GM10847 (cell line): ENCODE data around the gene PLAGL1.

ENCODE experiments used
- POLR2A ChIP-seq: IDR thresholded peaks from 2 replicates; pipeline ENCODE4 v1.6.1; 2011; ENCODE audit not compliant: insufficient read length; ENCODE audit errors: extremely low read depth

PLAGL1 gene

GRCh38 chr6:143936778-143937667 lies 71.0 kb downstream of the PLAGL1 start:
- no peak for TF ChIP-seq POLR2A

GRCh38 chr6:143936347-143936746 lies 71.7 kb downstream of the PLAGL1 start:
- no peak for TF ChIP-seq POLR2A

GRCh38 chr6:143934867-143935266 lies 73.2 kb downstream of the PLAGL1 start:
- TF ChIP-seq POLR2A: no peak

GRCh38 chr6:143934331-143934730 lies 73.7 kb downstream of the PLAGL1 start:
- no peak for TF ChIP-seq POLR2A

GRCh38 chr6:143929975-143930374 lies 78.1 kb downstream of the PLAGL1 start:
- TF ChIP-seq POLR2A: no peak

- TF ChIP-seq POLR2A: no peak
Measured at GRCh38 chr6:143928853-143929252, 79.2 kb downstream of the PLAGL1 start.

GRCh38 chr6:143912671-143913070 lies 95.4 kb downstream of the PLAGL1 start:
- no peak for TF ChIP-seq POLR2A

GRCh38 chr6:143911028-143911427 lies 97.0 kb downstream of the PLAGL1 start:
- no peak for TF ChIP-seq POLR2A

- TF ChIP-seq POLR2A: no peak
Measured at GRCh38 chr6:143902827-143903226, 105.2 kb downstream of the PLAGL1 start.

GRCh38 chr6:143901885-143902750 lies 105.9 kb downstream of the PLAGL1 start:
- TF ChIP-seq POLR2A: no peak

GRCh38 chr6:143900358-143900757 lies 107.7 kb downstream of the PLAGL1 start:
- no peak for TF ChIP-seq POLR2A

GRCh38 chr6:143896126-143896860 lies 111.8 kb downstream of the PLAGL1 start:
- TF ChIP-seq POLR2A: no peak

- no peak for TF ChIP-seq POLR2A
Measured at GRCh38 chr6:143894655-143895054, 113.4 kb downstream of the PLAGL1 start.
